ENCODE data around the gene PI4K2A. TPM values are rescaled to one million over a fixed set of nuclear protein-coding genes. Genes with fewer than 3 reads are reported as not detected.
"Not testable (repeated sequence)": the region's sequence is repeated elsewhere in the genome, so short reads cannot be mapped to it uniquely, and the experiment has no call there.

PI4K2A gene
- total RNA-seq, 1 donor from 2014 or later: 22.3 TPM

- DNase-seq (ENCODE audit: low spot score): no peak
Measured at GRCh38 chr10:97631098-97631497, 9.4 kb upstream of the PI4K2A start.

- peak; percentile 97 for DNase-seq (ENCODE audit: low spot score)
Measured at GRCh38 chr10:97632949-97633884, 7.3 kb upstream of the PI4K2A start, which contains the start of gene MORN4. TSS of gene MORN4 (minus strand) at chr10:97633500. CDS start at chr10:97619653, 13,847 bp downstream.

GRCh38 chr10:97633921-97634320 lies 6.5 kb upstream of the PI4K2A start:
- no peak for DNase-seq (ENCODE audit: low spot score)

- no peak for DNase-seq (ENCODE audit: low spot score)
Measured at GRCh38 chr10:97635577-97635976, 4.9 kb upstream of the PI4K2A start.

- DNase-seq (ENCODE audit: low spot score): not testable (repeated sequence)
Measured at GRCh38 chr10:97639090-97639489, 1.4 kb upstream of the PI4K2A start.

- no peak for DNase-seq (ENCODE audit: low spot score)
Measured at GRCh38 chr10:97640868-97641811, 669 bp downstream of the PI4K2A start.

GRCh38 chr10:97642471-97643159 lies 2.1 kb downstream of the PI4K2A start:
- DNase-seq (ENCODE audit: low spot score): not testable (repeated sequence)

GRCh38 chr10:97643441-97643985 lies 3.0 kb downstream of the PI4K2A start:
- no peak for DNase-seq (ENCODE audit: low spot score)

- DNase-seq (ENCODE audit: low spot score): no peak
Measured at GRCh38 chr10:97644936-97645335, 4.5 kb downstream of the PI4K2A start.

- DNase-seq (ENCODE audit: low spot score): no peak
Measured at GRCh38 chr10:97647556-97647955, 7.1 kb downstream of the PI4K2A start.

- DNase-seq (ENCODE audit: low spot score): no peak
Measured at GRCh38 chr10:97648562-97649404, 8.3 kb downstream of the PI4K2A start.

- DNase-seq (ENCODE audit: low spot score): not testable (repeated sequence)
Measured at GRCh38 chr10:97649405-97649750, 8.9 kb downstream of the PI4K2A start.

- no peak for DNase-seq (ENCODE audit: low spot score)
Measured at GRCh38 chr10:97650726-97651125, 10.3 kb downstream of the PI4K2A start.

GRCh38 chr10:97651773-97652172 lies 11.3 kb downstream of the PI4K2A start:
- DNase-seq (ENCODE audit: low spot score): no peak

- DNase-seq (ENCODE audit: low spot score): no peak
Measured at GRCh38 chr10:97656777-97657176, 16.3 kb downstream of the PI4K2A start.

GRCh38 chr10:97659589-97659988 lies 19.1 kb downstream of the PI4K2A start:
- no peak for DNase-seq (ENCODE audit: low spot score)

GRCh38 chr10:97664282-97664850 lies 23.9 kb downstream of the PI4K2A start:
- no peak for DNase-seq (ENCODE audit: low spot score)

- no peak for DNase-seq (ENCODE audit: low spot score)
Measured at GRCh38 chr10:97666992-97667391, 26.5 kb downstream of the PI4K2A start.

GRCh38 chr10:97667463-97667862 lies 27.0 kb downstream of the PI4K2A start:
- DNase-seq (ENCODE audit: low spot score): no peak

- DNase-seq (ENCODE audit: low spot score): no peak
Measured at GRCh38 chr10:97669571-97669970, 29.1 kb downstream of the PI4K2A start.

All from mesenteric fat pad (tissue), 1 donor.